Left renal pelvis (tissue), 4 donors: ENCODE measurements around the gene THAP8. TPM values are rescaled to one million over a fixed set of nuclear protein-coding genes. Genes with fewer than 3 reads are reported as not detected.

Experiments
- DNase-seq, 4 donors: peaks; one replicate each; pipeline ENCODE4 v3.0.0-alpha.2; 2013; ENCODE audit warnings: low read depth in 4 of 4, low spot score in 3 of 4
- polyA plus RNA-seq, 4 donors: library from polyadenylated mRNA; unstranded; fragments of 120-200 nt; gene quantifications; one replicate each; pipeline ENCODE4 v1.2.1, GENCODE V29; 2013; ENCODE audit not compliant: insufficient read length in 4 of 4

The THAP8 gene
- polyA plus RNA-seq, 4 donors: 6.6 to 15.0 (median 10.2) TPM

DNA sequence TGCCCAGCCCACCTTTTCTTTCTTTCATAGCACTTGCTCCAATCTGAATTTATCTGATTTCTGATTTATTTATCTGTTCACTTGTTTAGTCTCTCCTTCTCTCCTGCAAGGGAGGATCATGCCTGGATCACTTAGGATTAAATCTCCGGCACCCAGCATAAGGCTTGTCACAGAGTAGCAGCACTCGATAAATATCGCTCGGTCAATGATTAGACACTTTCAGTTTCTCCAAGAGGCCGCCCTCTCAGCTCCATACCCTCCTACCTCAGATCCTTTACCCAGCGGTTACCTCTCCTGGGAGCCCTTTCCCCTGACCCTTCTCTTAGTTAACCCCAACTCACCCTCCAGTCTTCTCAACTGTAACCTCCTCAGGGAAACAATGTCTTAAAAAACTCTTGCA lies 22.8 kb downstream of the THAP8 start:
- DNase-seq: no peak

- no peak for DNase-seq
Measured at GRCh38 chr19:36030264-36031148, 23.6 kb downstream of the THAP8 start.

DNA sequence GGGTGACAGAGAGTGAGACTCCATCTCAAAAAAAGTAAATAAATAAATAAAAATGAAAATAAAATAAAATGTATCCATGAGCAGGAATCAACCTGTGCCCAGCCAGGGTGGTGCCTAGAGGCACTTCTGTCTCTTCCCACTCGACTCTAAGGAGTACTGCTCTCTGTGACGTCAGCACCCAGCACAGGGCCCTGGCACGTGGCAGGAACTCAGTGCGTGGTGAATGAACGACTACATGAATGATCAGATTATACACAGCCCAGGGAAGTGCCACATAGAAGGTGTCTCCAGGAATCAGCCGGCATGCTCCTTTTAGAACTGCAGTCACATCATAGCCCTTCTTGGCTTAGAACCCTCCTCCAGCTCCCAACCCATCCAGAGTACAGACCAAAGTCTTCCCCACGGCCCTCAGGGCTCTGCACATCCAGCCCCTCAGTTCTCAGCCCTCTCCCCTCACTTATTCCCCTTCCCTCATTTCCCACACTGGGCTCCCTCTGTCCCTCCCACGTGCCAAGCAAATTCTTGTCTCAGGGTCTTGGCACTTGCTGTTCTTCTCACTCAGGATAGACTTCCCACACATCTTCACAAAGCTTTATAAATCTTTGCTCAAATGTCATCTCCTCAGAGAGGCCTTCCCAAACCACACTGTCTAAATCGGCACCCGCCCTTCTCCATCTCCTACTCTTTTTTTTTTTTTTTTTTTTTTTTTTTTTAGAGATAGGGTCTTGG lies 25.6 kb downstream of the THAP8 start:
- DNase-seq: no peak

- no peak for DNase-seq
Measured at GRCh38 chr19:36027696-36028095, 26.4 kb downstream of the THAP8 start.

DNA sequence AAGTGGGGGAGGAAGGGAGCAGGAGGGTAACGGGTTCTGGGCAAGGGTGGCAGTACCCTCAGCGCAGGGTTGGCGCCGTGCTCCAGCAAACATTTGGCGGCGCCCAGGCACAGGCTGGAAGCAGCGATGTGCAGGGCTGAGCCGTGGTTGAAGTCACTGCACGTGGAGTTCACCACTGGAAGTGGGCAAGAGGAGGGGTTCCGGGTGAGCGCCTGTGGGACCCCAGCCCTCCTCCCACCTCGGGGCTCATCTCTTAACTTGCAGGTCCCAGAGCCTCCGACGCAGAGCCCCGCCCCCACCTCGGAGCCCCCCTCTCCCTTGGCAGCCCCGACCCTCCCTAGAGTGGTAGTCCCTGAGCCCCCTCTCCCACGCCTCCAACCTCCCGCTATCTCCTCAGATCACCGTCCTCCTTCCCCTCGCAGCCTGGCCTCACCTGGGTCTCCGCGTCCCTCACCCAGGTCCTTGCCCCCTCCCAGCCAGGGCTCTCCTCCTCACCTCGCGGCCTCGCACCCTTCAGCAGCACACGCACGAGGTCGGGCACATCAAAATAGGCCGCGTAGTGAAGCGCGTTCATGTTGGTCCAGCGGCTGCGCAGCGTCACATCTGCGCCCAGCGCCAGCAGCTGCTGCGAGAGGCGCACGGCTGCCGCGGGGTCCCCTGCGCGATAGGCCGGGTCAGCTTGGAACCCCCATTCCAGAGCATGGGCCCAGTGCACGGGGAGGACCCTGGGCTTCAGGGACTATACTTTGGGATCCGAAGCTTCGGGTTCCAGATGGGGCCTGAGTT lies 27.8 kb downstream of the THAP8 start:
- DNase-seq: no peak

- no peak for DNase-seq
Measured at GRCh38 chr19:36025541-36025940, 28.5 kb downstream of the THAP8 start.

DNA sequence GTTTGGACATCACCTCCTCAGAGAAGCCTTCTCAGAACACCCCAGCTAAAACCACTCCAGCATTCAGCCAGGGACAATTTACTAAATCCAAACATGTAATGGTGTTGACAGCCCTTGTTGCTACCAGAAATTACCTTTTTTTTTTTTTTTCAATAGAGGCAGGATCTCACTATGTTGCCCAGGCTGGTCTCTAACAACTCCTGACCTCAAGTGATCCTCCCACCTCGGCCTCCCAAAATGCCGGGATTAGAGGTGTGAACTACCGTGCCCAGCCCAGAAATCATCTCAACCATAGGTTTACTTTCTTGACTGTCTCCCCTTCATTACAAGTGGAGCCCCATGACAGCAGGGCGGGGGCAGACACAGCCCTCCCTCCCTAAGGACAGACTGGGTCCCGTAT lies 30.7 kb downstream of the THAP8 start:
- DNase-seq: no peak

GRCh38 chr19:36019061-36019670 lies 34.9 kb downstream of the THAP8 start:
- DNase-seq: no peak

- peak; percentile 94 to 97 (median 96) for DNase-seq
Measured at GRCh38 chr19:36014012-36014924, 39.8 kb downstream of the THAP8 start, which contains the start of gene ALKBH6. TSS of gene ALKBH6 (minus strand) at chr19:36014213. CDS start at chr19:36013397, 816 bp downstream.

DNA sequence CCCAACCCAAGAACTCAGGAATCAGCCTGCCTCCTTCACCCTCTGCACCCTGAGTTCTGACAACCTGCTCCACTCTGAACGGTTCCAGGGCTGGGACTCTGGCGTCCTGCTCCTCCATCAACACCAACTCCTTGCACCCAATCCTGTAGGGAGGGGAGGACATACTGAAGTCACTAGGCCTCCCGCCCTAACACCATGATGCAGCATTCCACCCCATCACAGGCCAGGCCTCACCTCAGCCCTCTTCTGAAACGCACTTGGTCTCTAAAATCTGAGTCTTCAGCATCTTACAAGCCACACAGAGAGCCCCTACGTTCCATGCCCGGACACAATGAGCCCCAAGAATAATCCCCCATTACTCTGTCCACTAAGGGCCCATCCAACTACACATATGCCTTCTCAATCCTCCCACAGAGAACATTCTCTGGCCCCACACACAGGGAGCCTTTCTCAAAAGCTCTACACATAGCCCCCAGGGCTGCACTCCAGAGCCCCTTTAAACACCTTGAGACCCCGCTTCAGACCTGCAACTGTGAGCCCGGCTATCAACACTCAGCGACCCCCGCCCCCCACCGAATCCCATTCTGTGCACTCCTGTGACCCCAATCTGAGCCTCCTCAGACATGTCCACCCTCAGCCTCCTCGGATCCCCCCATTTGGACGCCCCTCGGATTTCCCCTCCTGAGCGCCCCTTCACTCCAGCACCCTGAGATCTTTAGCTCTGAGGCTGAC lies 40.6 kb downstream of the THAP8 start:
- no peak for DNase-seq

DNA sequence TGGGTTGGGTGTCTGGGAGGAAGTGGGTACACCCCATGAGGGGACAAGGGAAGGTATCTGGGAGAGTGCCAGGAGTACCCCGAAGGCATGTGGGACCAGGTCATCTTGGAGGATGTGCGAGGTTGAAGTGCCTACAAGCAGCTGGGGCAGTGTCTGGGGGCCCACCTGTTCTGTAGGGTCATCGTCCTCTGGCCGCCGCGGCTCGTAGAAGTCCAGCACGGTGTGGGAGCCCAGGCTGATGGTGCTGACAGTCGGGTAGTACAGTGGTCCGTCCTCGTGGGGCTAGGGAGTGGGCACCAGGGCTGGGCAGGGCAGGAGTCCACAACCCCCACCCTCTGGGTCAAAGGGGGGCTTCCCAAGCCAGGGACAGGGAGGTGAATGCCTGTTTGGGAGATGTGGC lies 43.7 kb downstream of the THAP8 start:
- no peak for DNase-seq

GRCh38 chr19:36009633-36010379 lies 44.3 kb downstream of the THAP8 start:
- no peak for DNase-seq

GRCh38 chr19:36009220-36009619 lies 44.9 kb downstream of the THAP8 start:
- no peak for DNase-seq

GRCh38 chr19:36008336-36008978 lies 45.6 kb downstream of the THAP8 start, which contains the start of gene SYNE4:
TSS of gene SYNE4 (minus strand) at chr19:36008813. CDS start at chr19:36008681, 132 bp downstream.
- DNase-seq: no peak

GRCh38 chr19:36006955-36007354 lies 47.1 kb downstream of the THAP8 start:
- no peak for DNase-seq

DNA sequence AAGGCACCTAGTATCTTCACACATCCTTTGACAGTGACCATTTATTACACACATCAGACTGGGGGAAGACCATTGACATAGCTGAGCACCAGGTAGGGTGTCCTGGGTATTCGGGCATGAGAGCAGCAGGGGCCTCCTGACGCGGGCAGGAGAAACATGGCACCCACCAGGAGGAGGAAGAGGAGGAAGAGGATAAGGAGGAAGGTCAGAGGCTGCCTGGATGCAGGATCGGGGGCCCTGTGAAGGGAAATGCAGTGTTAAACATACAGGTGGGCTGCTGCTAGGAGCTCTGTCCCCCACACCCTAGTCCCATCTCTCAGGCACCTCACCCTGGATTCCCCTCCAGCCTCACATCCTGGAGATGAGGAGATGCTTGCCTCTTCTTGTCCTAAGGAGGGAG lies 50.8 kb downstream of the THAP8 start:
- no peak for DNase-seq

GRCh38 chr19:36001605-36002004 lies 52.5 kb downstream of the THAP8 start:
- no peak for DNase-seq

GRCh38 chr19:35996777-35997176 lies 57.3 kb downstream of the THAP8 start:
- no peak for DNase-seq
